PC-3 (cell line): ENCODE results near the gene CAVIN3. TPM values are rescaled to one million over a fixed set of nuclear protein-coding genes. Genes with fewer than 3 reads are reported as not detected.

Experiments used
- ATAC-seq: fragments of 200-7000 bp; cut with Tn5 transposase; 2 replicates; pipeline ENCODE4 v1.9.1; 2020; ENCODE audit warnings: mild to moderate bottlenecking, moderate library complexity
- BruUV-seq: library from RNA; stranded (reverse); fragments of 400-500 nt; replicated peaks from 2 replicates; lab custom pipeline; 2021; lab: Mats Ljungman, UMichigan
- CTCF ChIA-PET: fragments of 300-600 bp; sonication (Branson Sonifier 250); formaldehyde crosslinking; loops from one replicate; lab custom pipeline; 2022; ENCODE audit warnings: antibody characterized with exemption; lab: Charles Lee
- POLR2A ChIA-PET: fragments of 300-600 bp; sonication (Branson Sonifier 250); formaldehyde crosslinking; loops from one replicate; lab custom pipeline; 2022; ENCODE audit warnings: antibody characterized with exemption; ENCODE audit not compliant: unreplicated experiment; lab: Charles Lee
- DNase-seq: peaks from one replicate; pipeline ENCODE4 v3.0.0-alpha.2; 2015
- H2AFZ ChIP-seq: fragments of 300-600 bp; sonication (generic); 2 replicates; pipeline ENCODE4 v1.6.0; 2016; ENCODE audit warnings: antibody characterized with exemption, low read length
- H3F3A ChIP-seq: fragments of 300-600 bp; sonication (generic); one replicate; pipeline ENCODE4 v1.6.0; 2017; ENCODE audit warnings: antibody characterized with exemption, low read length, control low read depth, mild to moderate bottlenecking; ENCODE audit not compliant: unreplicated experiment
- H3K27ac ChIP-seq: fragments of 300-600 bp; sonication (generic); 2 replicates; pipeline ENCODE4 v1.5.1; 2016; ENCODE audit warnings: mild to moderate bottlenecking, low read length
- H3K27me3 ChIP-seq: fragments of 300-600 bp; sonication (generic); 2 replicates; pipeline ENCODE4 v1.6.1; 2016; ENCODE audit warnings: low read length, mixed read lengths
- H3K36me3 ChIP-seq: fragments of 300-600 bp; sonication (generic); 2 replicates; pipeline ENCODE4 v1.6.1; 2016; ENCODE audit warnings: low read depth, mixed run types, low read length, mixed read lengths
- H3K4me1 ChIP-seq: fragments of 300-600 bp; sonication (generic); 2 replicates; pipeline ENCODE4 v1.5.1; 2016; ENCODE audit warnings: low read length; ENCODE audit not compliant: insufficient read depth
- H3K4me2 ChIP-seq: fragments of 300-600 bp; sonication (generic); 2 replicates; pipeline ENCODE4 v1.6.0; 2016; ENCODE audit warnings: low read length
- H3K4me3 ChIP-seq: fragments of 300-600 bp; sonication (generic); 2 replicates; pipeline ENCODE4 v1.5.1; 2016; ENCODE audit warnings: mild to moderate bottlenecking, low read length, mixed read lengths
- H3K79me2 ChIP-seq: fragments of 300-600 bp; sonication (generic); 2 replicates; pipeline ENCODE4 v1.6.1; 2017; ENCODE audit warnings: low read length, mixed read lengths
- H3K9ac ChIP-seq: fragments of 300-600 bp; sonication (generic); 2 replicates; pipeline ENCODE4 v1.6.0; 2016; ENCODE audit warnings: mild to moderate bottlenecking, low read length
- H3K9me2 ChIP-seq: fragments of 300-600 bp; sonication (generic); replicated peaks from 2 replicates; pipeline ENCODE4 v1.6.1; 2016; ENCODE audit warnings: mixed run types, low read length, mixed read lengths
- H3K9me3 ChIP-seq: fragments of 300-600 bp; sonication (generic); 2 replicates; pipeline ENCODE4 v1.6.1; 2016; ENCODE audit warnings: low read length, mixed read lengths
- H4K20me1 ChIP-seq: fragments of 300-600 bp; sonication (generic); 2 replicates; pipeline ENCODE4 v1.6.1; 2016; ENCODE audit warnings: low read length, mixed read lengths
- CTCF ChIP-seq: fragments of 300-600 bp; sonication (generic); conservative IDR thresholded peaks from 2 replicates; pipeline ENCODE4 v1.5.1; 2017; ENCODE audit warnings: antibody characterized with exemption, low read depth, mild to moderate bottlenecking, low read length
- EZH2 ChIP-seq: fragments of 300-600 bp; sonication (generic); IDR thresholded peaks from one replicate; pipeline ENCODE4 v1.6.1; 2017; ENCODE audit warnings: antibody characterized with exemption, mild to moderate bottlenecking, low read length; ENCODE audit not compliant: unreplicated experiment
- EZH2phosphoT487 ChIP-seq: fragments of 300-600 bp; sonication (generic); IDR thresholded peaks from 2 replicates; pipeline ENCODE4 v1.6.1; 2018; ENCODE audit warnings: mild to moderate bottlenecking, antibody characterized with exemption, low read length, borderline replicate concordance
- intact Hi-C: fragments of 100-400 bp; cut with micrococcal nuclease; formaldehyde crosslinking; loops from 2 replicates; pipeline ENCODE4 v1.9.0; 2023
- total RNA-seq: library from RNA; depleted of rRNA; stranded (reverse); fragments of >200 nt; gene quantifications from 2 replicates; pipeline ENCODE4 v1.2.3, GENCODE V29; 2014

Gene CAVIN3
- total RNA-seq, 1 experiment from 2014 or later, result not detected

- TF ChIP-seq EZH2phosphoT487 (no peak), EZH2 (no peak), CTCF (no peak)
- DNase-seq (no peak), ATAC-seq (no peak)
- Histone ChIP-seq H3K27me3 (peaks cover 46% of the 10 kb centered on the region), H4K20me1 (no peaks in the 10 kb centered on the region), H3K9ac (no peak overlapping the region), H3K36me3 (no peaks in the 10 kb centered on the region), H2AFZ (no peak overlapping the region), H3F3A (no peaks in the 10 kb centered on the region), H3K9me3 (no peaks in the 10 kb centered on the region), H3K4me3 (no peak overlapping the region), H3K4me1 (no peaks in the 10 kb centered on the region), H3K4me2 (no peak overlapping the region), H3K9me2 (no peaks in the 10 kb centered on the region), H3K79me2 (no peaks in the 10 kb centered on the region), H3K27ac (no peak overlapping the region)
- BruUV-seq, result no TSS peak
- CTCF ChIA-PET, result no interaction called here
- intact Hi-C loops, result no loop called here
- POLR2A ChIA-PET, result no interaction called here
These were observed 8.0 kb upstream of the CAVIN3 start for GRCh38 chr11:6328321-6328720.

- H4K20me1 ChIP-seq, result no peaks in the 10 kb centered on the region
- H3K27me3 ChIP-seq, result peaks cover 42% of the 10 kb centered on the region; the same call in 1 of the 2 replicates
- TF ChIP-seq EZH2, result no peak
- H3K36me3 ChIP-seq, result no peaks in the 10 kb centered on the region
- no peaks in the 10 kb centered on the region for H3K79me2 ChIP-seq
- ChIA-PET POLR2A (no interaction called here), CTCF (no interaction called here)
- ATAC-seq (no peak), DNase-seq (no peak)
- H3K9me3 ChIP-seq, result no peaks in the 10 kb centered on the region
- H2AFZ ChIP-seq, result no peak overlapping the region
- H3K27ac ChIP-seq, result no peak overlapping the region
- no peak overlapping the region for H3K4me2 ChIP-seq
- H3F3A ChIP-seq, result no peaks in the 10 kb centered on the region
- intact Hi-C loops, result no loop called here
- no peak overlapping the region for H3K9ac ChIP-seq
- BruUV-seq, result no TSS peak
- H3K4me1 ChIP-seq, result no peaks in the 10 kb centered on the region
- no peaks in the 10 kb centered on the region for H3K9me2 ChIP-seq
- no peak overlapping the region for H3K4me3 ChIP-seq
These were observed 7.5 kb upstream of the CAVIN3 start for GRCh38 chr11:6327806-6328205.

GRCh38 chr11:6326985-6327384 lies 6.7 kb upstream of the CAVIN3 start:
- TF ChIP-seq EZH2phosphoT487 (no peak), CTCF (no peak), EZH2 (no peak)
- no peak overlapping the region for H3K4me3 ChIP-seq
- H3K9me3 ChIP-seq, result no peaks in the 10 kb centered on the region
- CTCF ChIA-PET, result no interaction called here
- POLR2A ChIA-PET, result no interaction called here
- no TSS peak for BruUV-seq
- H4K20me1 ChIP-seq, result no peaks in the 10 kb centered on the region
- H3F3A ChIP-seq, result no peaks in the 10 kb centered on the region
- peaks cover 34% of the 10 kb centered on the region; the same call in 1 of the 2 replicates for H3K27me3 ChIP-seq
- H3K4me2 ChIP-seq, result no peak overlapping the region
- H2AFZ ChIP-seq, result no peak overlapping the region
- ATAC-seq, result no peak
- H3K4me1 ChIP-seq, result peaks cover 5% of the 10 kb centered on the region
- no peak overlapping the region for H3K9ac ChIP-seq
- H3K27ac ChIP-seq, result no peak overlapping the region
- no peaks in the 10 kb centered on the region for H3K9me2 ChIP-seq
- DNase-seq, result no peak
- H3K36me3 ChIP-seq, result no peaks in the 10 kb centered on the region
- intact Hi-C loops, result no loop called here
- no peaks in the 10 kb centered on the region for H3K79me2 ChIP-seq
